Panc1 (cell line): ENCODE results near the gene PTTG1IP. TPM values are rescaled to one million over a fixed set of nuclear protein-coding genes. Genes with fewer than 3 reads are reported as not detected.

Experiments used
- ATAC-seq: fragments of 200-7000 bp; cut with Tn5 transposase; 2 replicates; pipeline ENCODE4 v1.9.1; 2020; ENCODE audit warnings: mild to moderate bottlenecking, moderate library complexity
- BruUV-seq: library from RNA; stranded (reverse); fragments of 400-500 nt; replicated peaks from 2 replicates; lab custom pipeline; 2021; lab: Mats Ljungman, UMichigan
- CTCF ChIA-PET: fragments of 300-600 bp; sonication (Branson Sonifier 250); formaldehyde crosslinking; loops from one replicate; lab custom pipeline; 2022; ENCODE audit warnings: antibody characterized with exemption; lab: Charles Lee
- POLR2A ChIA-PET: fragments of 300-600 bp; sonication (Branson Sonifier 250); formaldehyde crosslinking; loops from one replicate; lab custom pipeline; 2022; ENCODE audit warnings: antibody characterized with exemption; lab: Charles Lee
- DNase-seq: peaks from one replicate; pipeline ENCODE4 v3.0.0-alpha.2; 2010; ENCODE audit warnings: low read depth, low spot score
- H3K27ac ChIP-seq: 2 replicates; pipeline ENCODE4 v1.5.1; 2011; ENCODE audit warnings: mild to moderate bottlenecking, low read length, inconsistent platforms
- H3K27me3 ChIP-seq: fragments of 200-500 bp; sonication (Bioruptor generic); 2 replicates; pipeline ENCODE4 v1.6.0; 2014; ENCODE audit warnings: low read length, inconsistent platforms; ENCODE audit not compliant: control insufficient read depth, insufficient read depth
- H3K36me3 ChIP-seq: fragments of 200-500 bp; sonication (Bioruptor generic); 2 replicates; pipeline ENCODE4 v1.5.1; 2014; ENCODE audit warnings: inconsistent platforms, mild to moderate bottlenecking, low read length, moderate library complexity; ENCODE audit not compliant: control insufficient read depth, insufficient read depth
- H3K4me1 ChIP-seq: 2 replicates; pipeline ENCODE4 v1.5.1; 2011; ENCODE audit warnings: inconsistent platforms, mild to moderate bottlenecking, low read length, moderate library complexity; ENCODE audit not compliant: control insufficient read depth, insufficient read depth
- H3K4me3 ChIP-seq, 2 experiments: 2 replicates each; pipeline ENCODE4 v1.5.1; 2011 to 2012; ENCODE audit warnings: low read depth in 2 of 2, low read length in 2 of 2, mild to moderate bottlenecking in 2 of 2, inconsistent platforms in 1 of 2, moderate library complexity in 1 of 2
- H3K9me3 ChIP-seq: fragments of 200-500 bp; sonication (Bioruptor generic); 2 replicates; pipeline ENCODE4 v1.5.1; 2014; ENCODE audit warnings: low read depth, mild to moderate bottlenecking, inconsistent platforms, low read length, moderate library complexity; ENCODE audit not compliant: control insufficient read depth, insufficient read depth
- CTCF ChIP-seq: fragments of 450-650 bp; IDR thresholded peaks from 2 replicates; pipeline ENCODE4 v1.5.1; 2017; ENCODE audit warnings: mild to moderate bottlenecking
- POLR2AphosphoS5 ChIP-seq: IDR thresholded peaks from 2 replicates; pipeline ENCODE4 v1.6.1; 2012; ENCODE audit warnings: mild to moderate bottlenecking, low read depth, low read length, moderate library complexity
- REST ChIP-seq, 2 experiments: IDR thresholded peaks; 2 replicates each; pipeline ENCODE4 v1.6.1; 2011 to 2012; ENCODE audit warnings: low read depth in 2 of 2, control low read depth in 1 of 2, low read length in 1 of 2, mild to moderate bottlenecking in 1 of 2, moderate library complexity in 1 of 2; ENCODE audit not compliant: insufficient read depth in 1 of 2
- SIN3A ChIP-seq: IDR thresholded peaks from 2 replicates; pipeline ENCODE4 v1.6.1; 2012; ENCODE audit warnings: low read depth, mild to moderate bottlenecking, low read length, moderate library complexity, borderline replicate concordance; ENCODE audit not compliant: insufficient read depth
- TCF7L2 ChIP-seq: IDR thresholded peaks from 2 replicates; pipeline ENCODE4 v1.6.1; 2011; ENCODE audit warnings: mild to moderate bottlenecking, low read depth, low read length, inconsistent platforms
- in situ Hi-C: cut with HindIII; loops from 2 replicates; pipeline ENCODE4 v1.10.0; 2016; ENCODE audit warnings: low sequenced_read_pairs, low pct_unique_long_range_greater_than_20kb
- intact Hi-C: fragments of 100-400 bp; cut with micrococcal nuclease; formaldehyde crosslinking; loops from one replicate; pipeline ENCODE4 v1.10.0; 2022; ENCODE audit not compliant: unreplicated experiment
- total RNA-seq: library from RNA; stranded (reverse); gene quantifications from one replicate; pipeline ENCODE4 v1.2.1, GENCODE V29; 2021; ENCODE audit not compliant: unreplicated experiment

The PTTG1IP gene
- total RNA-seq, 1 experiment from 2014 or later, result 226 TPM

DNA sequence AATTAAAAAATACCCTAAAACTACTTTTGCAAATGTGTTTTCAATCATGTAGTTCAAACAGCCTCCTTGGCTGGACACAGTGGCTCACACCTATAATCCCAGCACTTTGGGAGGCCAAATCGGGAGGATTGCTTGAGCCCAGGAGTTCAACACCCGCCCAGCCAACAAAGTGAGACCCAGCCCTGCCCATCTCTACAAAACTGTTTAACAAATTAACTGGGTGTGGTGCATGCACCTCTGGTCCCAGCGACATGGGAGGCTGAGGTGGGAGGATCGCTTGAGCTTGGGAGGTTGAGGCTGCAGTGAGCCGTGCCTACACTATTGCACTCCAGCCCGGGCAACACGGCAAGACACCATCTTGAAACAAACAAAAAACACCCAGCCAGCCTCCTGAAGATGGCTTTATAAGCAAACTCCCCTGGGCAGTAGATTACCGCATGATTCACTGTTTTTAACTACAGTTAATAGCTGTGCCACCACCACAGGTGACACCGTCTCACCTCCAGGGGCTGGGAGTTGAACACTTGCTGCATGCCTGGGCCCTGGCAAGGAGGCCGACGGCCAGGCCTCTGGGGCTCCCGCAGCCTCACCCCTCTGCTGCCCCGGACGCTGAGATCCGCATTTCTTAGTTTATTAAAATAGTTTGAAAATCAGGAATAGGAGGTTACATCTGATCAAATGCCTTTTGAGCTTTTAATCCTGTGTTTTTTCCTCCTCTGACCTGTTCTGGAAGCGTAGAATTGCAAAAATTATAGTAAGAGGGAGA is 16.2 kb downstream of the PTTG1IP start:
- H3K27me3 ChIP-seq, result no peaks in the 10 kb centered on the region
- peaks cover 6% of the 10 kb centered on the region for H3K36me3 ChIP-seq
- H3K4me3 ChIP-seq, result no peak overlapping the region
- no peak for TF ChIP-seq SIN3A
- ChIA-PET CTCF (no interaction called here), POLR2A (no interaction called here)
- no peak overlapping the region for H3K27ac ChIP-seq
- ATAC-seq (no peak), DNase-seq (no peak)
- intact Hi-C loops, result no loop called here
- H3K9me3 ChIP-seq, result no peaks in the 10 kb centered on the region
- in situ Hi-C loops, result no loop called here
- peaks cover 3% of the 10 kb centered on the region for H3K4me1 ChIP-seq
- BruUV-seq, result no TSS peak

DNA sequence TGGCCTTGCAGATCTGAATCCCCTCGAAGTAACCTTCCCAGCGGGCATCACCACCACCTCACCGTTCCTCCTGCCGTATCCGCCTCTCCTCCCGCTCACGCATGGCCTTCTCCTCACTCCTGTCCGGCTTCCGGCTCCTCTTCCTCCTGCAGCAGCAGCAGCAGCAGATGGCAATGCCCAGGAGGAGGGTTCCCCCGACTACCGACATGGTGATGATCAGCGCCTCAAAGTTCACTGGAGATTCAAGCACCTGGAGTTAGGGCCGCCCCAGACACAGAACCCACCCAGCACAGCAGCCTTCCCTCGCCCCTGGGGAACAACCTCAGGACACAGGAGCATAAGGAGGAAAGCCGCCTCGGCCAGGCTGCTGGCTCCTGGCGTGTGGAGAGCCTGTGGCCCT is 17.4 kb downstream of the PTTG1IP start:
- no TSS peak for BruUV-seq
- no peak for ATAC-seq
- in situ Hi-C loops, result no loop called here
- intact Hi-C loops, result no loop called here
- Histone ChIP-seq H3K4me3 (no peak overlapping the region), H3K4me1 (peaks cover 3% of the 10 kb centered on the region), H3K36me3 (peaks cover 8% of the 10 kb centered on the region), H3K27me3 (no peaks in the 10 kb centered on the region), H3K9me3 (no peaks in the 10 kb centered on the region), H3K27ac (no peak overlapping the region)
- no peak for DNase-seq
- TF ChIP-seq POLR2AphosphoS5, result no peak
- ChIA-PET CTCF (no interaction called here), POLR2A (no interaction called here)

DNA sequence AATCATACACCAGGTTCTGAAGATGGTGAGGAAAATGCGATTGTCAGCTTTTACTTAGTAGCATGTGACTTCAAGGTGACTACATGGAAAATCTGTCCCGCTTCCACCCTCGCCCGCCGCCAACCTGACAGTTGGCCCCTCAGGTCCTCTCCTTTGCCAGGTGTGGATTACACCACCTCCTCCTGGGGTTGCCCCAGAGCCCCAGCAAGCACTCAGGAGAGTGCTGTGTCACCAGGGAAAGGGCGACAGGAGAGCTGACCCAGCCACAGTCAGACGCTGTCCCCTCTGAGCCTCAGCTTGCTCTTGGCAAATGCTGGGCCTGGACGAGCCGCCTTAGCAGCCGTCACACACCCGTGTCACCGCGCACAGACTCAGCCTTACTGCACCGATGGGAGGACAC is 17.9 kb downstream of the PTTG1IP start:
- CTCF ChIA-PET, result no interaction called here
- H3K4me1 ChIP-seq, result peaks cover 3% of the 10 kb centered on the region
- no peaks in the 10 kb centered on the region for H3K27me3 ChIP-seq
- intact Hi-C loops, result no loop called here
- ATAC-seq, result no peak
- TF ChIP-seq SIN3A, result no peak
- no peak for TF ChIP-seq TCF7L2
- TF ChIP-seq POLR2AphosphoS5, result no peak
- no peak for TF ChIP-seq CTCF
- TF ChIP-seq REST (IDR thresholded peaks at IDR 0.05; ENCODE audit: insufficient read depth in 1 of 2, low read depth in 2 of 2, low read length in 1 of 2), result no peak
- H3K36me3 ChIP-seq, result peaks cover 10% of the 10 kb centered on the region
- no peak for DNase-seq
- H3K27ac ChIP-seq, result no peak overlapping the region
- in situ Hi-C loops, result no loop called here
- POLR2A ChIA-PET, result interaction anchor here (0.6 kb wide), 1 partner anchor 38 kb away, joined by 3 read pairs; no protein-coding TSS in a partner anchor
- H3K9me3 ChIP-seq, result no peaks in the 10 kb centered on the region
- no TSS peak for BruUV-seq
- H3K4me3 ChIP-seq, result no peak overlapping the region
